T-helper 2 cell treated with Interferon-gamma antibody and Interleukin-4, amounts not matched to agents 5 μg/mL and 100 μg/mL, for 36 hours (primary cell): ENCODE measurements around the gene COL18A1.

Experiments used
- DNase-seq: peaks from one replicate; pipeline ENCODE4 v3.0.0; 2021; ENCODE audit warnings: low spot score
- H3K27ac Mint-ChIP-seq: one replicate; pipeline ENCODE4 v1.8.0; 2021; ENCODE audit warnings: mild to moderate bottlenecking, mixed read lengths
- H3K27me3 Mint-ChIP-seq: one replicate; pipeline ENCODE4 v1.8.0; 2021; ENCODE audit warnings: low read depth, mixed read lengths
- H3K36me3 Mint-ChIP-seq: one replicate; pipeline ENCODE4 v1.8.0; 2021; ENCODE audit warnings: low read depth, mixed read lengths
- H3K4me1 Mint-ChIP-seq: one replicate; pipeline ENCODE4 v1.8.0; 2021; ENCODE audit warnings: low read depth, mixed read lengths
- H3K4me3 Mint-ChIP-seq: one replicate; pipeline ENCODE4 v1.8.0; 2022; ENCODE audit warnings: mild to moderate bottlenecking, moderate library complexity, mixed read lengths
- H3K9me3 Mint-ChIP-seq: one replicate; pipeline ENCODE4 v1.8.0; 2021; ENCODE audit warnings: mixed read lengths

Gene COL18A1

DNA sequence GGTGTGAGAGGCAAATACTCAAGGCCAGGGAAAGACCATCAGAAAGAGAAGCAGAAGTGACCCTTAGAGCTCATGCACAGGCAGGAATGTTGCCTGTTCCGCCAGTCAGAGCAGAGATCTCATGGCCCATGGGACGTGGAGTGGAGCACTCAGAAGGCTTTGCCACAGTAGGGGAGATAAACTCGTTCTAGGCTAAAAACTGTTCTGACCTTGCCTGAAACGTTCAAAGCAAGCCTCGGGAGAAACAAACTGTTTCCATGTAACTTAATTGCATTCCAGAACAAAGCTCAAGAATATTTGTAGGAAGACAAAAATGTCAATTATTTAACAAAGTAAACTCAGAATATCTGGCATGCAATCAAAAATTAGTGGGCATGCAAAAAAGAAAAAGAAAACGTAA is 158.0 kb downstream of the COL18A1 start:
- Mint-ChIP-seq H3K4me1 (no peaks in the 10 kb centered on the region), H3K27me3 (peaks cover 33% of the 10 kb centered on the region), H3K36me3 (no peaks in the 10 kb centered on the region), H3K27ac (no peak overlapping the region), H3K9me3 (no peaks in the 10 kb centered on the region), H3K4me3 (no peak overlapping the region)
- no peak for DNase-seq
